Measurements from ENCODE around the gene PSMD11. TPM values are rescaled to one million over a fixed set of nuclear protein-coding genes. Genes with fewer than 3 reads are reported as not detected.

The PSMD11 gene
- total RNA-seq, 4 donors from 2014 or later, result 10.8 to 89.3 (median 58.5) TPM

DNA sequence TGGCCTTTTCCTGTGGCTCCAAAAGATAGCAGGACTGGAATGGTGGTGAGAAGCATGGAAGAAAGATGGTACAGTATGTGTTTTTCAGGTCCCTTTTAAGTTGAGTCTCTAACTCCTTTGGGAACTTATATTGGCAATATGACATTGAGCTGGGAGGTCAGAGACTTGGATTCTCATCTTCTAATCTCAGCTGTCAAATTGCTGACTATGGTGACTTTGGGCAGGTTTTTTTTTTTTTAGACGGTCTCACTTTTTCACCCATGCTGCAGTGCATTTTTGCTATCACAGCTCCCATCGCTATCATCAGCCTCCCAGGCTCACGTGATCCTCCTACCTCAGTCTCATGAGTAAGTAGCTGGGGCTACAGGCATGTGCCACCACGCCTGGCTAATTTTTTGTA lies 27.3 kb downstream of the PSMD11 start:
- Histone ChIP-seq H3K27ac (no peak overlapping the region), H3K36me3 (no peaks in the 10 kb centered on the region)
- intact Hi-C loops (cut with DNase I; ENCODE audit: low total_unique reads), result no loop called here

DNA sequence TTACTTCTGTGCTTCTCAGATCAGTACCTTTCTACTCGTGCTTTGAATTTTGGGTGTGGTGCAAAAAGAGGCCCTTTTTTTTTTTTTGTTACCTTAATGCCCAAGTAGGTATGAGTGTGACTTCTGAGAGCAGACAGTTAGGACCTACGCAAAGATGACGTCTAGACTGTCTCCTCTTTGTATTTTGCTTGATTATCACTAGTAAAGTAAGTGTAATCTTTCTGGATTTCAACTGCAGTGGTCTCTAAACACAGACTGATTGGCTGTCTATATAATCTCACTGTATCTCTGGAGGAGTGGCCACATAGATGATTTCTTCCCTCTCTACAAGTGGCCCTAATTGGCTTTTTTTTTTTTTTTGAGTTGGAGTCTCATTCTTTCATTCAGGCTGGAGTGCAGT lies 30.9 kb downstream of the PSMD11 start:
- no peak for TF ChIP-seq POLR2A (IDR thresholded peaks at IDR 0.05)
- TF ChIP-seq, protein P1, sequence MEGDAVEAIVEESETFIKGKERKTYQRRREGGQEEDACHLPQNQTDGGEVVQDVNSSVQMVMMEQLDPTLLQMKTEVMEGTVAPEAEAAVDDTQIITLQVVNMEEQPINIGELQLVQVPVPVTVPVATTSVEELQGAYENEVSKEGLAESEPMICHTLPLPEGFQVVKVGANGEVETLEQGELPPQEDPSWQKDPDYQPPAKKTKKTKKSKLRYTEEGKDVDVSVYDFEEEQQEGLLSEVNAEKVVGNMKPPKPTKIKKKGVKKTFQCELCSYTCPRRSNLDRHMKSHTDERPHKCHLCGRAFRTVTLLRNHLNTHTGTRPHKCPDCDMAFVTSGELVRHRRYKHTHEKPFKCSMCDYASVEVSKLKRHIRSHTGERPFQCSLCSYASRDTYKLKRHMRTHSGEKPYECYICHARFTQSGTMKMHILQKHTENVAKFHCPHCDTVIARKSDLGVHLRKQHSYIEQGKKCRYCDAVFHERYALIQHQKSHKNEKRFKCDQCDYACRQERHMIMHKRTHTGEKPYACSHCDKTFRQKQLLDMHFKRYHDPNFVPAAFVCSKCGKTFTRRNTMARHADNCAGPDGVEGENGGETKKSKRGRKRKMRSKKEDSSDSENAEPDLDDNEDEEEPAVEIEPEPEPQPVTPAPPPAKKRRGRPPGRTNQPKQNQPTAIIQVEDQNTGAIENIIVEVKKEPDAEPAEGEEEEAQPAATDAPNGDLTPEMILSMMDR (IDR thresholded peaks at IDR 0.05), result no peak
- H3K9me3 ChIP-seq, result no peaks in the 10 kb centered on the region
- intact Hi-C loops (cut with DNase I; ENCODE audit: low total_unique reads), result no loop called here
- H3K4me1 ChIP-seq, result no peaks in the 10 kb centered on the region
- no peak overlapping the region for H3K4me3 ChIP-seq
- H3K36me3 ChIP-seq, result no peaks in the 10 kb centered on the region
- no peak for DNase-seq
- H3K27ac ChIP-seq, result no peak overlapping the region
- no peaks in the 10 kb centered on the region for H3K27me3 ChIP-seq

More for the DNA sequence above, 27.3 kb downstream of the PSMD11 start:
- TF ChIP-seq, protein P1 (IDR thresholded peaks at IDR 0.05), result no peak
- TF ChIP-seq POLR2A (IDR thresholded peaks at IDR 0.05), result no peak
- Histone ChIP-seq H3K4me3 (no peak overlapping the region), H3K27me3 (no peaks in the 10 kb centered on the region), H3K4me1 (no peaks in the 10 kb centered on the region), H3K9me3 (no peaks in the 10 kb centered on the region)
- DNase-seq, result no peak

DNA sequence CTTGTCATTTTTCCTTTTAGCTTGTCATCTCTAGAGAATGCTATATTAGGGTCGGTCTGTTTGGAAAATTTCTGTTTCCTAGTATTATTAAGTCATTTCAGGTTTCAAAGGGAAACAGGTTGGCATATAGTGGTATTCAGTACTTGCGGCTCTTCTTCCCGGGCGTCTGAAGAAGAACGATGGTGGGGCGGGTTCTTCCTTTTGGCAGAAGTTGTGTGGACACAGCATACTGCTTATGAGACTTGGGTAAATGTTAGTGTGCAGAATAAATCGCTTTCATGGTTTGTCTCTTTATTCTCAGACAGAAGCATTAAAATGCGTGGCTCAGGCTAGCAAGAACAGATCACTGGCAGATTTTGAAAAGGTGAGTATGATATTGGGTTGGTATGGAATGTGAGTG lies 32.9 kb downstream of the PSMD11 start:
- Histone ChIP-seq H3K36me3 (no peaks in the 10 kb centered on the region), H3K4me1 (no peaks in the 10 kb centered on the region), H3K27me3 (no peaks in the 10 kb centered on the region), H3K27ac (no peak overlapping the region), H3K4me3 (no peak overlapping the region), H3K9me3 (no peaks in the 10 kb centered on the region)
- intact Hi-C loops (cut with DNase I; ENCODE audit: low total_unique reads), result no loop called here
- TF ChIP-seq, protein P1 (IDR thresholded peaks at IDR 0.05), result no peak
- no peak for TF ChIP-seq POLR2A (IDR thresholded peaks at IDR 0.05)
- DNase-seq, result no peak

DNA sequence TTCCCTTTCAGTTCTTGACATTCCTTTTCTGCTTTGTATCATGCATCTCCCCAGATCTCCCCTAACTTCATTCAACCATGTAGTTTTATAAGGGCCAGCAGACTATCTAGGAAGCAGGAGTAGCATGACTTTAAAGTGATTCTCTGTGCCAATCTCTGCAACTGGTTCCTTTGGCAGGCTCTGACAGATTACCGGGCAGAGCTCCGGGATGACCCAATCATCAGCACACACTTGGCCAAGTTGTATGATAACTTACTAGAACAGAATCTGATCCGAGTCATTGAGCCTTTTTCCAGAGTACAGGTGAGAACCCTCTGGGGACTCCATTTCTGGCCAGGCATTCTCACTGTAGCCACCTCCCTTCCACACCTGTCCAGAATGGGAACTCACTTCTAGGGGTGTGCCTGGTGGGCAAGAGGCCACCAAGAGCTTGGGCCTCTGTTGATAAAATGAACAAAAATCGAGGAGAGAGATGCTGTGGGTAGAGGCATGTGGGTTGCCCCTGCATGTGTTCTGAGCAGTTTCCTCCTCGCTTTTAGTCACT lies 34.8 kb downstream of the PSMD11 start:
- Histone ChIP-seq H3K27ac (no peak overlapping the region), H3K27me3 (no peaks in the 10 kb centered on the region), H3K4me1 (no peaks in the 10 kb centered on the region), H3K36me3 (no peaks in the 10 kb centered on the region), H3K4me3 (no peak overlapping the region), H3K9me3 (no peaks in the 10 kb centered on the region)
- no peak for TF ChIP-seq POLR2A (IDR thresholded peaks at IDR 0.05)
- TF ChIP-seq, protein P1 (IDR thresholded peaks at IDR 0.05), result no peak
- intact Hi-C loops (cut with DNase I; ENCODE audit: low total_unique reads), result no loop called here
- no peak for DNase-seq

DNA sequence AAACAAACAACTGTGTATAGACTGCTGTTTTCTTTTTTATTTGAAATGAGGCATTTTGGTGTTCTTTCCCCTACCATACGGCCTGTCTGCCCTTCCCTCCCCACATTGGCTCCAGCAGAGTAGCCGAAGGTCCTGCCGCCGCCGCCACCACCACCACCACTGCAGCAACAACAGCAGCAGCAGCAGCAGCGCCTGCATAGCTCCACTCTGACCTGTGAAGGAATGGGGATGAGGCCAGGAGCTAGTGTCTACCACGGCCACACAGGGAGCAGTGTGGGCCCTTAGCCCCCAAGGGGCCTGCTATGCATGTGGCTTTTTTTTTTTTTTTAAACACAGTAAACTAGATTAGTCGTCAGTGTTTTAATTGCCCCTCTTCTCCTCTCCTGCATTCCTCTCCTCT lies 36.9 kb downstream of the PSMD11 start:
- H3K27me3 ChIP-seq, result no peaks in the 10 kb centered on the region
- no peak overlapping the region for H3K27ac ChIP-seq
- H3K9me3 ChIP-seq, result no peaks in the 10 kb centered on the region
- no peak for TF ChIP-seq POLR2A (IDR thresholded peaks at IDR 0.05)
- TF ChIP-seq, protein P1 (IDR thresholded peaks at IDR 0.05), result no peak
- DNase-seq, result no peak
- peaks cover 0 to 4% of the 10 kb centered on the region in 2 donors for H3K4me1 ChIP-seq
- no peaks in the 10 kb centered on the region for H3K36me3 ChIP-seq
- no peak overlapping the region for H3K4me3 ChIP-seq
- intact Hi-C loops (cut with DNase I; ENCODE audit: low total_unique reads), result no loop called here

All from uterus (tissue), 4 donors.